Measurements from ENCODE around the gene ADARB2. TPM values are rescaled to one million over a fixed set of nuclear protein-coding genes. Genes with fewer than 3 reads are reported as not detected.

The ADARB2 gene
- total RNA-seq, 4 donors from 2014 or later: 2.3 to 3.7 (median 2.6) TPM

- no peak overlapping the region for H3K27ac ChIP-seq (replicated peaks in 1 of 4)
- no peaks in the 10 kb centered on the region for H3K36me3 ChIP-seq
- no peak overlapping the region for H3K4me3 ChIP-seq
- no peak for DNase-seq (ENCODE audit: extremely low spot score)
- intact Hi-C loops (cut with DNase I): no loop called here
- WGBS: 92% methylated on average over 9 of the region's 9 CpGs
- no peaks in the 10 kb centered on the region for H3K4me1 ChIP-seq
- H3K9me3 ChIP-seq: no peaks in the 10 kb centered on the region
- TF ChIP-seq EP300 (IDR thresholded peaks at IDR 0.05) (no peak), CTCF (IDR thresholded peaks at IDR 0.05) (no peak), POLR2AphosphoS5 (IDR thresholded peaks at IDR 0.05) (no peak), POLR2A (IDR thresholded peaks at IDR 0.05; ENCODE audit: low read depth) (no peak)
- H3K27me3 ChIP-seq: no peaks in the 10 kb centered on the region
These were observed 559.4 kb downstream of the ADARB2 start for GRCh38 chr10:1177936-1178335.

- no peak overlapping the region for H3K4me3 ChIP-seq
- TF ChIP-seq EP300 (IDR thresholded peaks at IDR 0.05) (no peak), CTCF (IDR thresholded peaks at IDR 0.05) (no peak), POLR2AphosphoS5 (IDR thresholded peaks at IDR 0.05) (no peak), POLR2A (IDR thresholded peaks at IDR 0.05; ENCODE audit: low read depth) (no peak)
- 89% methylated on average over 22 of the region's 23 CpGs for WGBS
- intact Hi-C loops (cut with DNase I): no loop called here
- no peak for DNase-seq (ENCODE audit: extremely low spot score)
- H3K9me3 ChIP-seq: no peaks in the 10 kb centered on the region
- no peaks in the 10 kb centered on the region for H3K4me1 ChIP-seq
- no peaks in the 10 kb centered on the region for H3K36me3 ChIP-seq
- no peak overlapping the region for H3K27ac ChIP-seq (replicated peaks in 1 of 4)
- H3K27me3 ChIP-seq: peaks cover 0 to 6% (median 0%) of the 10 kb centered on the region in 4 donors
These were observed 561.3 kb downstream of the ADARB2 start for GRCh38 chr10:1175956-1176565.

DNA sequence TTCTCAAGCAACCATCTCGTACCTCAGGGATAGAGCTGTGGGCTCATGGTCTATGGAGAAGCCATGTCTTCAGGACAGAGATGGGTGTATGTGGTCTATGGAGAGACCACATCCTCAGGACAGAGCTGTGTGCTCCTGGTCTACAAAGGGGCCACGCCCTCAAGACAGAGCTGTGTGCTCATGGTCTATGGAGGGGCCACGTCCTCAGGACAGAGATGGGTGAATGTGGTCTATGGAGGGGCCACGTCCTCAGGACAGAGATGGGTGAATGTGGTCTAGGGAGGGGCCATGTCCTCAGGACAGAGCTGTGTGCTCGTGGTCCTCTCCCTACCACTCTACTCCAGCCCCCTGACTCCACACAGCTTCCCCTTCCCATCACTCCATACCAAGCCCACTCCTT lies 563.3 kb downstream of the ADARB2 start:
- no peak for DNase-seq (ENCODE audit: extremely low spot score)
- Histone ChIP-seq H3K36me3 (no peaks in the 10 kb centered on the region), H3K27ac (replicated peaks in 1 of 4) (no peak overlapping the region), H3K4me1 (no peaks in the 10 kb centered on the region), H3K4me3 (no peak overlapping the region), H3K9me3 (no peaks in the 10 kb centered on the region), H3K27me3 (peaks cover 0 to 22% (median 0%) of the 10 kb centered on the region in 4 donors)
- no peak for TF ChIP-seq POLR2AphosphoS5 (IDR thresholded peaks at IDR 0.05)
- intact Hi-C loops (cut with DNase I): no loop called here
- 70% methylated on average over 5 of the region's 5 CpGs for WGBS

DNA sequence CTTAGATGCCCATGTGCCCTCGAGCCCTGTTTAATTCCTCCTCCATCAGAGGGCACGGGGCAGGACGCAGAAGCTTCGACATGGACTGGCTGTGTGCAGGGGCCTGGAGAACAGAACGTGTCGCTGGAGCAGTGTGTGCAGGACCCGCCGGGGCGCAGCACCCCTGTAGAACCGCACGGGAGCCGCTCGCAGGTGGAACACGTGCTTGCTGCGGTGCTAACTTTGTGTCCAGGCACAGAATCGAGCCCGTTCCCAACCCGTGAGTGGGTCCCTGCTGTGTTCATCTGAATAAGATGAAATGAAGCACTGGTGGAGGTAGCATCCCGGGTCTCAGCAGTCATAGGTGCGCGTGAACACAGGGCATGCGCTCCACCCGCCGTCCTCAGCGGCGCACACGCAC lies 564.2 kb downstream of the ADARB2 start:
- Histone ChIP-seq H3K27me3 (peaks cover 0 to 26% (median 0%) of the 10 kb centered on the region in 4 donors), H3K9me3 (no peaks in the 10 kb centered on the region), H3K4me1 (no peaks in the 10 kb centered on the region), H3K36me3 (no peaks in the 10 kb centered on the region), H3K27ac (replicated peaks in 1 of 4) (no peak overlapping the region), H3K4me3 (no peak overlapping the region)
- intact Hi-C loops (cut with DNase I): no loop called here
- DNase-seq (ENCODE audit: extremely low spot score): no peak
- TF ChIP-seq EP300 (IDR thresholded peaks at IDR 0.05) (no peak), CTCF (IDR thresholded peaks at IDR 0.05) (no peak), POLR2A (IDR thresholded peaks at IDR 0.05; ENCODE audit: low read depth) (no peak), POLR2AphosphoS5 (IDR thresholded peaks at IDR 0.05) (no peak)
- 92% methylated on average over 16 of the region's 27 CpGs for WGBS

DNA sequence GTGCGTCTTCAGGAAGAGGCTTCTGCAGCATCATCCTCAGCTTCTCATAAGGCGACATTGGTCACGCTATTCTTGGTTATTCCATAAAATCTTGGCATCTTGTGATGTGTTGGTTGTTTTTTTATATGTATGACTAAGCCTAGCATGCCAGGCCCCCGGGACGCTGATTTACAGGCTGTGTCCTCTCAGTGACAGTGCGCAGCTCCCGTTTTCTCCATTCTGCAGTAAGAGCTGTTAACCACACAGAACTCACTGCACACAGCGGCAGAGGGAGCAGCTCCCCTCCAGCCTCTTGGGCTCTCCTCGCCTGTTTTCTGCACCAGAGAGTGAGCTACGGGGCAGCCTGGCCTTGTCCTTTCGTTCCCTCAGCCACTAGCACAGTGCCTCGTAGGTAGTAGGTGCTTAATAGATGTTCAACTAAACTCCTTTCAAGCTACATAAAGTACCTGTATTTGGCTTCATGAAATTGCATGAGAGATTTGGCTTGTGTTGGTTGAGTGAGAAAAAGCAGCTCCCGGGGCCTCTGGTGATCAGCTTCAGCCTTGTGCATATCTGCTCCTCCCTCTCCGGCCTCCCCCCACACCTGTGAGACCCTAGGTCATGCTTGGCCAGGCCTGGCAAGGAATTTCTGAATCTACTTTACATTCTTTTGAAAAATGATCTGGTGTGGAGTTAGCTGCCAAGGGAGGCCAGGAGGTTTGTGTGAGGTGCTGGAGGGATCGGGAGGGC lies 564.9 kb downstream of the ADARB2 start:
- Histone ChIP-seq H3K27me3 (peaks cover 0 to 26% (median 0%) of the 10 kb centered on the region in 4 donors), H3K4me1 (no peaks in the 10 kb centered on the region), H3K9me3 (no peaks in the 10 kb centered on the region), H3K36me3 (no peaks in the 10 kb centered on the region), H3K27ac (replicated peaks in 1 of 4) (no peak overlapping the region), H3K4me3 (no peak overlapping the region)
- intact Hi-C loops (cut with DNase I): no loop called here
- DNase-seq (ENCODE audit: extremely low spot score): no peak
- WGBS: 82% methylated on average over 15 of the region's 15 CpGs
- no peak for TF ChIP-seq CTCF (IDR thresholded peaks at IDR 0.05)
- no peak for TF ChIP-seq POLR2A (IDR thresholded peaks at IDR 0.05; ENCODE audit: low read depth)
- TF ChIP-seq EP300 (IDR thresholded peaks at IDR 0.05): no peak
- no peak for TF ChIP-seq POLR2AphosphoS5 (IDR thresholded peaks at IDR 0.05)

Data from esophagus muscularis mucosa (tissue), 4 donors.